ENCODE data around the gene AMIGO3. TPM values are rescaled to one million over a fixed set of nuclear protein-coding genes. Genes with fewer than 3 reads are reported as not detected.

AMIGO3 gene
- total RNA-seq, 2 donors from 2014 or later = 0.44 to 1.1 TPM

- no peak for DNase-seq (ENCODE audit: low spot score)
- no peak overlapping the region for H3K4me3 ChIP-seq
- H3K36me3 ChIP-seq = peaks cover 28% of the 10 kb centered on the region
- H3K4me1 ChIP-seq = peaks cover 0 to 39% of the 10 kb centered on the region in 2 donors
- H3K27ac ChIP-seq = no peak overlapping the region
- no peaks in the 10 kb centered on the region for H3K9me3 ChIP-seq
- no peak for TF ChIP-seq CTCF (IDR thresholded peaks at IDR 0.05)
- H3K27me3 ChIP-seq = no peaks in the 10 kb centered on the region
These were observed 1.5 kb upstream of the AMIGO3 start for GRCh38 chr3:49720855-49721595.

GRCh38 chr3:49718858-49719213, 648 bp downstream of the AMIGO3 start:
- no peak for DNase-seq (ENCODE audit: low spot score)
- peaks cover 30% of the 10 kb centered on the region for H3K36me3 ChIP-seq

GRCh38 chr3:49717959-49718857, 1.3 kb downstream of the AMIGO3 start:
- Histone ChIP-seq H3K36me3 (peaks cover 30% of the 10 kb centered on the region), H3K4me3 (no peak overlapping the region), H3K9me3 (no peaks in the 10 kb centered on the region), H3K27me3 (no peaks in the 10 kb centered on the region), H3K27ac (no peak overlapping the region), H3K4me1 (peaks cover 0 to 27% of the 10 kb centered on the region in 2 donors)
- no peak for TF ChIP-seq CTCF (IDR thresholded peaks at IDR 0.05)
- no peak for DNase-seq (ENCODE audit: low spot score)

More at GRCh38 chr3:49718858-49719213, 648 bp downstream of the AMIGO3 start:
- Histone ChIP-seq H3K4me3 (peak overlapping the region; percentile 39 to 62), H3K27ac (no peak overlapping the region), H3K4me1 (peaks cover 0 to 30% of the 10 kb centered on the region in 2 donors), H3K27me3 (no peaks in the 10 kb centered on the region), H3K9me3 (no peaks in the 10 kb centered on the region)
- no peak for TF ChIP-seq CTCF (IDR thresholded peaks at IDR 0.05)

GRCh38 chr3:49717211-49717958, 2.1 kb downstream of the AMIGO3 start:
- Histone ChIP-seq H3K36me3 (peaks cover 28% of the 10 kb centered on the region), H3K27me3 (no peaks in the 10 kb centered on the region), H3K27ac (no peak overlapping the region), H3K4me3 (no peak overlapping the region), H3K9me3 (no peaks in the 10 kb centered on the region), H3K4me1 (peaks cover 0 to 19% of the 10 kb centered on the region in 2 donors)
- no peak for TF ChIP-seq CTCF (IDR thresholded peaks at IDR 0.05)
- DNase-seq (ENCODE audit: low spot score) = no peak

GRCh38 chr3:49716691-49717210, 2.7 kb downstream of the AMIGO3 start:
- Histone ChIP-seq H3K27ac (no peak overlapping the region), H3K27me3 (no peaks in the 10 kb centered on the region), H3K4me1 (peaks cover 0 to 14% of the 10 kb centered on the region in 2 donors), H3K4me3 (no peak overlapping the region), H3K9me3 (no peaks in the 10 kb centered on the region), H3K36me3 (peaks cover 24% of the 10 kb centered on the region)
- no peak for TF ChIP-seq CTCF (IDR thresholded peaks at IDR 0.05)
- DNase-seq (ENCODE audit: low spot score) = no peak

Data from right atrium auricular region (tissue), 2 donors.